ENCODE measurements around the gene SEPTIN2.

GRCh38 chr2:241279413-241279812, 36.3 kb upstream of the SEPTIN2 start:
- TF ChIP-seq CTCF (IDR thresholded peaks at IDR 0.05) (no peak), POLR2A (IDR thresholded peaks at IDR 0.05) (no peak)

Measured in heart left ventricle (tissue), 13 donors.